NAMALWA (cell line): ENCODE results near the gene C12orf50.
A peak's percentile ranks its signal among the peaks of the same experiment; 100 is the strongest.
"Not testable (repeated sequence)": the region's sequence is repeated elsewhere in the genome, so short reads cannot be mapped to it uniquely, and the experiment has no call there.

Experiments used
- DNase-seq: peaks from one replicate; pipeline ENCODE4 v3.0.0-alpha.2; 2015; ENCODE audit warnings: low spot score

C12orf50 gene

GRCh38 chr12:87985069-87985675, 44.0 kb downstream of the C12orf50 start:
- no peak for DNase-seq

- DNase-seq, result no peak
Measured at GRCh38 chr12:87982208-87982607, 47.0 kb downstream of the C12orf50 start.

DNA sequence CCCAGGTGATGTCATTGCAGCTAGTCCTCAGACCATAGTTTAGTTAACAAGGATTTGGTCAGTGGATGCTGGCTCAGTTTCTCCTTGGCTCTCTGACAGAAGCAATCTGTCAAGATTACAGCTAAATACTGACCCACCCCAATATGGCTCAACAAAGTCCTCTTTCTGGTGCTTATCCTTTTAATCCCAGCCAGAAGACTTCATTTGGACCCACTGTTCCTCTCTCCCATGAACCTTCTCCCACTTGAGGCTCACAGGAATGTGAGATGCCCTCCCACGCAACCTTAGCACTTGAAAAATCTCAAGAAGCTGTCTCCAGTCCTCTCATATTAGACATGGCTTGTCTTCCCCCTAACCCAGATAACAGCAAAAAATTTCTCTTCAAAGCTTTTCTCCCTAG, 47.7 kb downstream of the C12orf50 start:
- DNase-seq, result no peak

GRCh38 chr12:87975879-87976278, 53.3 kb downstream of the C12orf50 start:
- DNase-seq, result no peak

DNA sequence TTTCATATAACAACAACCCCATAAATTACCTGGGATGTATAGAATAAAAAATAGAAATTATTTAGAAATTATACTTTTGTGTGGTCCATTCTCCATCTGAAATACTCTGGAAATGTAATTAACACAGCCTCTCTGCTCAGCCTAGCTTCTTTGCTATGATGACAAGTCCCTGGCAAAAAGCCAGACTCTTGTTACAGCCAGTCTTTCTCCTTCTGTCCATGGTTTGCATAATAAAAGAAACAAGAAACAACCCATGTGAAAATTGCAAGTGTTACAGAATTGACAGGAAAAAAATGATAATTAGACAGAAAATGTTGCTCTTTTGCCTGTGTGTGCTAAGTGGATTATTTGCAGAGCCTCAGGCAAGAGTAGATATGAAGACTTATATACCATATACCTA, 61.3 kb downstream of the C12orf50 start:
- no peak for DNase-seq

GRCh38 chr12:87960566-87960965, 68.6 kb downstream of the C12orf50 start:
- DNase-seq, result no peak

DNA sequence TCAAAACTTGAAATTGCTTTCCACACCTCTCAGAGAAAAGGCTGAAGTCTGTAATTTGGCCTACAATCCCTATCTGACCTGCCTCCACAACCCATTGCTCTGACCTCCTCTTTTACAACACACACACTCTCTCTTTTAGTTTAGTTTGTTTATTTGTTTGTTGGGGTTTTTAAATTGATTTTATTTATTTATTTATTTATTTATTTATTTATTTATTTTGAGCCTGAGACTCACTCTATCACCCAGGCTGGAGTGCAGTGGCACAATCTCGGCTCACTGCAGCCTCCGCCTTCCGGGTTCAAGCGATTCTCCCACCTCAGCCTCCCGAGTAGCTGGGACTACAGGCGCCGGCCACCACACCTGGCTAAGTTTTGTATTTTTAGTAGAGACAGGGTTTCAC, 75.2 kb downstream of the C12orf50 start:
- DNase-seq, result not testable (repeated sequence)

DNA sequence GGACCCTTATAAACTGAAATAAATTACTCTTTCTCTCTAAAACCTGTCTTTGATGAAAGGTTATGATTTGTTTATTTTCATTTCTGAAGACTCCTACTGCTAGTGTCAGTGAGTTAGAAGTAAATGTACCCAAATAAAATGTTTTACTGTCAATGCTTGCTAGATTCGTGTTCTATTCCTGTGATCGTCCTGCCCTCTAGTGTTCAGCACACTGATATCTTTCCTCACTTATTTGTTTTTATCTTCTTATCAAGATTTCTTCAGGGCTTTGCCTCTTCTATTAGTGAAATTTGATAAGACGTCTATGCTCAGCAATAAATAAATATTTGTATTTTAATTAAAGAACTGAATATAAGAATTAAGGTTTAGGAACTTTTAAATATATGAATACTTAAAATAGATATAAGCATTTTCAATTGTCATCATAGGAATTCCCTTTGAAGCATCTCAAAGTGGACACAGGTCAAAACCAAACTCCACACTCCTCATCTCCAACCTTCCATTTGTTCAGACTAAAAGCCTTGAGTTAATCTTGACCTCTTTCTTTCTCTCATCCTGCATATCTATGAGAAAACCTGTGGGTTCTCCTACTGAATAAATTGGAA, 75.8 kb downstream of the C12orf50 start:
- DNase-seq, result peak; percentile 57

DNA sequence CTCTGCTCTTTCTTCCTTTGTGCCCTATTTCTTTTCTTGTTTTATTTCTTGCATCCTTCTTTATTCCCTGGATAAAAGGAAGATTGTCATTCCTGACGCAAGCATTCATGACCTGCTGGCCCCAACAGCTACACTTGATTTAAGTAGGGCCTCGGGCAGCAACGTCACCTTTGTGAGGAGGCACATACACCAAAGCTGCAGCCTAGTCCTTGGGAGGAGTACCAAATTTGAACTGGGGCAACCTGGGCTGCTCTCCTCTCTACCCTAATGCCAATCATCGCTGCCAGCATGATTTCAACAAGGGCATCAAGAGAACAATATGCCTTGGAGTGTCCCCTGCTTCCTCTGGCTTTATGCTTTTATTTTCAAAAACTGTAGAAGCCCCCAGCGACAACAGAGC, 76.4 kb downstream of the C12orf50 start:
- DNase-seq, result no peak

- no peak for DNase-seq
Measured at GRCh38 chr12:87952223-87952622, 77.0 kb downstream of the C12orf50 start.

DNA sequence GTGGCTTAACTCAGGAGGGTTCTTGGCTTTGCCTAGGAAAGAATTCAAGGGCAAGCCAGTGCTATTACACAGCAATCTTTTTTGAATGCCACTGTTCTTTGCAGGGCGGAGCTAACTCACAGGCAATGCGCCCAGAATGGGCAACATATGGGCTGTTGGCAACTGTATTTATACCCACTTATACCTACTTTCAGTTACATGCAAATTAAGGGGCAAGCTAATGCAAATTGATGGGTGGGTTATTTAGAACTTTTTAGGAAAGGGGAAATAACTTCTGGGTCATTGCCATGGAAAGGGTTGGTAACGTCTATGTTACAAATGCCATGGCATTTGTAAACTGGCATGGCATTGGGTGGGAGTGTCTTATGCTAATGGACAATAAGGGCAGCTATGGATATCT, 85.4 kb downstream of the C12orf50 start:
- DNase-seq, result no peak

DNA sequence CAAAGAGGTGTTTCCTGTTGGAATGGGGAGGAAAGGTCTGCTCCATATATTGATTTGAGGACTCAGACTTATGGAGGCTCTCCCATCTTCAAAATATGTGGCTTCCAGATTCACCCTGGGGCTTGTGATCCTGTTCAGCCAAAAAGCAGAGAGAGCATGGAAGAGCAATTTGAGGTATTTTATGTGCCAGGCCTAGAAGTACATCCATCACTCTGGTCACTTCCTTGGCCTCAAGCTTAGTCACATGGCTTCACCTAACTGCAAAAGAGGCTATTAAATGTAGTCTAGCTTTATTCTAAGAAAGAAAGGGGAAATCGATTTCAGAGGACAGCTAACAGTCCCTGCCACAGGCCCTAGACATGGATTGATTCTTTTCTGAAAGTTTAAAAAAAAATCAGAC, 86.2 kb downstream of the C12orf50 start:
- DNase-seq, result no peak

DNA sequence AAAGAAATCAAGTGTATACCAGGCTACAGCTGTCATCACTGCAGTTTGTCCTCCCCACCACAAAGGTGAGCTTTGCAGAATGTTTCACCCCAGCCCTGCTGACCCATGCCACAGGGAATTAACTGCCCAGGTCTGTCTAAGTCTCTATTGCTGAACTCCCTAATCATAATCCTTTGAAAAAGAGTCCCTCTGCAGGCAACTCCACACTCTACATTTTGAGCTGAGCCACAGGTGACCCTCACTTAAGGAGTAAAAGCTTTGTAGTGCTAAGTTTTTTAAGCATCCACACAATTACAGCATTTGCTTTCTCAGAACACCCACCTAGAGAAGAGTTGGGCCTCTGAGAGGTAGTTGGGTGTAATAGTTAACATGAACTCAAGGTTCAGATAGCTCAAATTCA, 90.0 kb downstream of the C12orf50 start:
- DNase-seq, result no peak

GRCh38 chr12:87935216-87935615, 94.0 kb downstream of the C12orf50 start:
- DNase-seq, result no peak

DNA sequence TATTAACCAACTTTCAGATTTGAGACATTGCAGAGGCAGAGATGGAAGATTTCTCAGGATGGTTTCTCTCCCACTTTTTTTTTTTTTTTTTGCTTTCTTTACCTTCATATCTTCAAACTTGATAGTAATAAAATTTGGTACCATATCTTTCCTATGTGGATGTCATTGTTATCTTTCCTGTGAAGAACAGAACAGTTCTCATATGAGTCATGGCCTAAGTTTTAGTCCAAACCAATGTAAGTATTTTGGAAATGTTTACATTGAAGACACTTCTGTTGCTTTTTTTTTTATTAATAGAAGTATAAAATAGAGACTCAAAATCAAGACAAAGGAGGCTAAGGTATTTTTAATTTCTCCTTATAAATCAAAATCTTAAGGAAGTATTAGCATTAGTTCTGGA, 95.2 kb downstream of the C12orf50 start:
- DNase-seq, result no peak

DNA sequence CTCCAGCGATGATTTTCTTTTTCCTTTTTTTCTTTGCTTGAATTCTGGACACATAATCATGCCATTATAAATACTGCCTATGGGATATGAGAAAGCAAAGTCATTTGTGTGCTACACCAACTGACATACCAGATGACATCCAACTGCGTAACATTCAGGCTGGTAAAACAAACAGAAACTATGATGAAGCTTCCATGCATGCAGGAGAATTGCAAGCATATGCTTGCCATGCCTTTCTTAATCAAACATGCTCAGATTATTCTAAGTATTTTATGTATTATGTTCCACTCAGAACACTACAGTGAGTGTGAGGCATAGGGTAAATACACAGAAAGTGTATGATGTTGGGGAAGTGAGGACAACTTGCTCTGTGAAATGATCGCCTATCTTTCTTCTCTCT, 97.4 kb downstream of the C12orf50 start:
- DNase-seq, result no peak

DNA sequence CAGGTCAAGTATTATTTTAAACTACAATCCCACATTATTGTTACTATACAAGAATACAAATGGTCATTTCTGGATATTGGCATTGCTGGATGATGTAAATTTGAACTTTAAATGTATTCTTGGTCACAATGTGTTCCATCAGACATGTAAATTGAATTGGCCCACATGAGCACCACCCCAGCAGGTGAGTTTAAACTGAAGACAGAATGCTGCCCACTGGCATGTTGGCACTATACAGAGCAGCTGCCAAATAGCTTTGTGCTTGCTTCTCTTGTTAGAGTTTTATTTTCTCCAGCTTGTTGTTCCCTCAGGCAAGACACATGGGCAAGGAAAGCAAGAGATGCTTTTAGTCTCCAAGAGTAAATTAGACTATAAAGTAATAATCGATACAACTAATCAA, 98.6 kb downstream of the C12orf50 start:
- DNase-seq, result no peak
